Colon (tissue), 2 donors: ENCODE data around the gene CCDC171.

Source experiments
- FAIRE-seq: peaks from 2 replicates; lab custom pipeline; 2012; peaks lifted over from hg19 to GRCh38; lab: Jason Lieb, UNC
- donor health status: control.
- donor health status: control.

Gene CCDC171

GRCh38 chr9:15882883-15883282 is 330.0 kb downstream of the CCDC171 start:
- no peak for FAIRE-seq

- FAIRE-seq, result no peak
Observed at GRCh38 chr9:15885464-15885863, 332.6 kb downstream of the CCDC171 start.

GRCh38 chr9:15889555-15889954 is 336.7 kb downstream of the CCDC171 start:
- FAIRE-seq, result no peak

- FAIRE-seq, result peak; percentile 43
Observed at GRCh38 chr9:15901572-15901971, 348.7 kb downstream of the CCDC171 start.

GRCh38 chr9:15909297-15909696 is 356.5 kb downstream of the CCDC171 start:
- no peak for FAIRE-seq

GRCh38 chr9:15915711-15916110 is 362.9 kb downstream of the CCDC171 start:
- peak; percentile 14 for FAIRE-seq

GRCh38 chr9:15927161-15927560 is 374.3 kb downstream of the CCDC171 start:
- FAIRE-seq, result no peak

- FAIRE-seq, result peak; percentile 36
Observed at GRCh38 chr9:15935661-15936305, 382.9 kb downstream of the CCDC171 start.

GRCh38 chr9:15936306-15936921 is 383.6 kb downstream of the CCDC171 start:
- FAIRE-seq, result no peak

GRCh38 chr9:15942831-15943424 is 390.1 kb downstream of the CCDC171 start:
- no peak for FAIRE-seq

- no peak for FAIRE-seq
Observed at GRCh38 chr9:15944341-15944740, 391.5 kb downstream of the CCDC171 start.

GRCh38 chr9:15959663-15960062 is 406.8 kb downstream of the CCDC171 start:
- FAIRE-seq, result no peak

- FAIRE-seq, result no peak
Observed at GRCh38 chr9:15961217-15961616, 408.4 kb downstream of the CCDC171 start.

GRCh38 chr9:15965246-15965745 is 412.5 kb downstream of the CCDC171 start:
- no peak for FAIRE-seq

- FAIRE-seq, result no peak
Observed at GRCh38 chr9:15966471-15966870, 413.6 kb downstream of the CCDC171 start.

- no peak for FAIRE-seq
Observed at GRCh38 chr9:15967068-15967467, 414.2 kb downstream of the CCDC171 start.

GRCh38 chr9:15972760-15973159 is 419.9 kb downstream of the CCDC171 start:
- no peak for FAIRE-seq

GRCh38 chr9:15975101-15975778 is 422.4 kb downstream of the CCDC171 start:
- FAIRE-seq, result no peak

- FAIRE-seq, result no peak
Observed at GRCh38 chr9:15977438-15977837, 424.6 kb downstream of the CCDC171 start.

- no peak for FAIRE-seq
Observed at GRCh38 chr9:15982182-15982581, 429.3 kb downstream of the CCDC171 start.

GRCh38 chr9:15999422-16000339 is 446.8 kb downstream of the CCDC171 start:
- FAIRE-seq, result no peak

- no peak for FAIRE-seq
Observed at GRCh38 chr9:16000811-16001210, 448.0 kb downstream of the CCDC171 start.
